Measurements from ENCODE around the gene LPP.

GRCh38 chr3:188326111-188326510 is 172.2 kb downstream of the LPP start:
- no peak for TF ChIP-seq CTCF (IDR thresholded peaks at IDR 0.05)
- TF ChIP-seq EZH2 (IDR thresholded peaks at IDR 0.05; ENCODE audit: borderline replicate concordance, insufficient read depth, low read depth, low read length, poor library complexity, severe bottlenecking) = no peak
